ENCODE data around the gene SLC35G3. TPM values are rescaled to one million over a fixed set of nuclear protein-coding genes. Genes with fewer than 3 reads are reported as not detected.

The SLC35G3 gene
- total and polyA plus RNA-seq, 4 donors, result 0.04 TPM; not detected in 3

GRCh38 chr17:35242158-35242804, 48.1 kb upstream of the SLC35G3 start:
- 1 to 2% methylated on average over 43 of the region's 43 CpGs for WGBS, 2 donors
- DNase-seq, result peak; percentile 73 to 82 (median 74)
- Histone ChIP-seq H3K27me3 (ENCODE audit: control insufficient read depth in 3 of 3, insufficient read depth in 3 of 3, low read length in 2 of 3) (no peaks in the 10 kb centered on the region), H3K9me3 (ENCODE audit: control insufficient read depth in 4 of 4, insufficient read depth in 3 of 4, low read length in 3 of 4) (no peaks in the 10 kb centered on the region), H3K27ac (ENCODE audit: low read depth in 1 of 2, low read length in 1 of 2) (peak overlapping the region; percentile 94 to 98), H3K4me3 (peak overlapping the region; percentile 72), H3K36me3 (ENCODE audit: control insufficient read depth in 4 of 4, insufficient read depth in 4 of 4, low read length in 4 of 4) (peaks cover 0 to 2% (median under 1%) of the 10 kb centered on the region in 4 donors), H3K4me1 (ENCODE audit: control insufficient read depth in 5 of 5, insufficient read depth in 5 of 5, low read length in 5 of 5) (peaks cover 0 to 29% (median 6%) of the 10 kb centered on the region in 5 donors), H3K9ac (ENCODE audit: insufficient read depth in 1 of 2, low read length in 2 of 2) (peak overlapping the region; percentile 67 to 93)
- peak; percentile 22 for ATAC-seq (ENCODE audit: insufficient read depth, low FRiP score)
- no peak for TF ChIP-seq CTCF (IDR thresholded peaks at IDR 0.05; ENCODE audit: control extremely low read depth, extremely low read depth)

GRCh38 chr17:35241520-35241919, 47.3 kb upstream of the SLC35G3 start:
- H3K27me3 ChIP-seq (ENCODE audit: control insufficient read depth in 3 of 3, insufficient read depth in 3 of 3, low read length in 2 of 3), result no peaks in the 10 kb centered on the region
- peak overlapping the region; percentile 67 to 93 for H3K9ac ChIP-seq (ENCODE audit: insufficient read depth in 1 of 2, low read length in 2 of 2)
- TF ChIP-seq CTCF (IDR thresholded peaks at IDR 0.05; ENCODE audit: control extremely low read depth, extremely low read depth), result no peak
- 91% methylated on average over 19 of the region's 19 CpGs for WGBS, 2 donors
- H3K9me3 ChIP-seq (ENCODE audit: control insufficient read depth in 4 of 4, insufficient read depth in 3 of 4, low read length in 3 of 4), result no peaks in the 10 kb centered on the region
- DNase-seq (no peak), ATAC-seq (ENCODE audit: insufficient read depth, low FRiP score) (no peak)
- H3K27ac ChIP-seq (ENCODE audit: low read depth in 1 of 2, low read length in 1 of 2), result peak overlapping the region in 1 of 2 donors; percentile 98
- no peaks in the 10 kb centered on the region for H3K36me3 ChIP-seq (ENCODE audit: control insufficient read depth in 4 of 4, insufficient read depth in 4 of 4, low read length in 4 of 4)
- peak overlapping the region; percentile 72 for H3K4me3 ChIP-seq
- H3K4me1 ChIP-seq (ENCODE audit: control insufficient read depth in 5 of 5, insufficient read depth in 5 of 5, low read length in 5 of 5), result peaks cover 0 to 29% (median 4%) of the 10 kb centered on the region in 5 donors

GRCh38 chr17:35240861-35241260, 46.7 kb upstream of the SLC35G3 start:
- peaks cover 0 to 29% (median 4%) of the 10 kb centered on the region in 5 donors for H3K4me1 ChIP-seq (ENCODE audit: control insufficient read depth in 5 of 5, insufficient read depth in 5 of 5, low read length in 5 of 5)
- ATAC-seq (ENCODE audit: insufficient read depth, low FRiP score), result no peak
- H3K4me3 ChIP-seq, result no peak overlapping the region
- H3K27me3 ChIP-seq (ENCODE audit: control insufficient read depth in 3 of 3, insufficient read depth in 3 of 3, low read length in 2 of 3), result no peaks in the 10 kb centered on the region
- no peak overlapping the region for H3K9ac ChIP-seq (ENCODE audit: insufficient read depth in 1 of 2, low read length in 2 of 2)
- no peaks in the 10 kb centered on the region for H3K9me3 ChIP-seq (ENCODE audit: control insufficient read depth in 4 of 4, insufficient read depth in 3 of 4, low read length in 3 of 4)
- no peak for TF ChIP-seq CTCF (IDR thresholded peaks at IDR 0.05; ENCODE audit: control extremely low read depth, extremely low read depth)
- no peak overlapping the region for H3K27ac ChIP-seq (ENCODE audit: low read depth in 1 of 2, low read length in 1 of 2)
- H3K36me3 ChIP-seq (ENCODE audit: control insufficient read depth in 4 of 4, insufficient read depth in 4 of 4, low read length in 4 of 4), result no peaks in the 10 kb centered on the region
- DNase-seq, result no peak
- whole genome bisulfite sequencing, 2 donors, result 92% methylated on average over 8 of the region's 8 CpGs
